CD14-positive monocyte (primary cell): ENCODE data around the gene LYRM4. TPM values are rescaled to one million over a fixed set of nuclear protein-coding genes. Genes with fewer than 3 reads are reported as not detected.
A peak's percentile ranks its signal among the peaks of the same experiment; 100 is the strongest.

ENCODE experiments used
- DNase-seq, 3 donors: peaks; one replicate each; pipeline ENCODE4 v3.0.0-alpha.2; 2011 to 2022
- H2AFZ ChIP-seq: 2 replicates; pipeline ENCODE4 v1.6.0; 2012; ENCODE audit warnings: mild to moderate bottlenecking, low read depth, low read length, inconsistent platforms; ENCODE audit not compliant: insufficient read depth, poor library complexity, severe bottlenecking
- H3K27ac ChIP-seq, 2 donors: 1 replicate in 1 of 2; 2 replicates in 1 of 2; pipeline ENCODE4 v1.5.1; 2012 to 2013; ENCODE audit warnings: low read length in 2 of 2, control low read depth in 1 of 2, inconsistent platforms in 1 of 2, low read depth in 1 of 2, mild to moderate bottlenecking in 1 of 2
- H3K27me3 ChIP-seq, 2 donors: one replicate each; pipeline versions ENCODE4 v1.6.0 to v1.6.1; 2011 to 2013; ENCODE audit warnings: low read length in 2 of 2; ENCODE audit not compliant: control insufficient read depth in 2 of 2, insufficient read depth in 2 of 2
- H3K36me3 ChIP-seq, 2 donors: replicated peaks in 1 of 2; 1 replicate in 1 of 2; 2 replicates in 1 of 2; pipeline versions ENCODE4 v1.5.1 to v1.6.1; 2012 to 2013; ENCODE audit warnings: low read length in 2 of 2, control low read depth in 1 of 2, inconsistent platforms in 1 of 2, mild to moderate bottlenecking in 1 of 2; ENCODE audit not compliant: insufficient read depth in 2 of 2, control insufficient read depth in 1 of 2
- H3K4me1 ChIP-seq, 2 donors: 1 replicate in 1 of 2; 2 replicates in 1 of 2; pipeline versions ENCODE4 v1.5.1 to v1.6.1; 2012 to 2013; ENCODE audit warnings: low read length in 2 of 2, control low read depth in 1 of 2, inconsistent platforms in 1 of 2, mild to moderate bottlenecking in 1 of 2, moderate library complexity in 1 of 2; ENCODE audit not compliant: insufficient read depth in 2 of 2, control insufficient read depth in 1 of 2
- H3K4me2 ChIP-seq: replicated peaks from 2 replicates; pipeline ENCODE3; 2012; ENCODE audit warnings: low read length, moderate library complexity, mild to moderate bottlenecking; ENCODE audit not compliant: poor library complexity, severe bottlenecking; ENCODE audit errors: extremely low read depth
- H3K4me3 ChIP-seq, 3 experiments: fragments of 200-600 bp in 1 of 3; sonication (generic) in 1 of 3; replicated peaks in 1 of 3; 1 replicate in 2 of 3; 2 replicates in 1 of 3; pipeline ENCODE4 v1.5.1; 2011 to 2013; ENCODE audit warnings: low read length in 3 of 3, mild to moderate bottlenecking in 3 of 3, control low read depth in 2 of 3, low read depth in 2 of 3, inconsistent platforms in 1 of 3, moderate library complexity in 1 of 3
- H3K79me2 ChIP-seq: 2 replicates; pipeline ENCODE4 v1.6.0; 2012; ENCODE audit warnings: mild to moderate bottlenecking, control low read depth, inconsistent platforms, low read length, moderate library complexity; ENCODE audit not compliant: insufficient read depth
- H3K9ac ChIP-seq: 2 replicates; pipeline ENCODE4 v1.6.0; 2017; ENCODE audit warnings: low read length, mild to moderate bottlenecking; ENCODE audit not compliant: insufficient read depth, poor library complexity, severe bottlenecking
- H3K9me3 ChIP-seq, 2 donors: replicated peaks in 1 of 2; 1 replicate in 1 of 2; 2 replicates in 1 of 2; pipeline versions ENCODE4 v1.5.1 to v1.6.1; 2012 to 2013; ENCODE audit warnings: low read length in 2 of 2, control low read depth in 1 of 2; ENCODE audit not compliant: control insufficient read depth in 1 of 2, insufficient read depth in 1 of 2
- H4K20me1 ChIP-seq: 2 replicates; pipeline ENCODE4 v1.6.0; 2012; ENCODE audit warnings: mild to moderate bottlenecking, low read length, control low read depth, moderate library complexity; ENCODE audit not compliant: insufficient read depth
- H3K27ac Mint-ChIP-seq, 7 donors: one replicate each; pipeline ENCODE4 v1.8.0; 2020; ENCODE audit warnings: mild to moderate bottlenecking in 7 of 7, mixed read lengths in 7 of 7, moderate library complexity in 6 of 7, inconsistent platforms in 2 of 7
- H3K27me3 Mint-ChIP-seq, 3 donors: one replicate each; pipeline ENCODE4 v1.8.0; 2021 to 2022; ENCODE audit warnings: low read depth in 3 of 3, mild to moderate bottlenecking in 3 of 3, mixed read lengths in 3 of 3, moderate library complexity in 3 of 3, inconsistent platforms in 1 of 3
- H3K36me3 Mint-ChIP-seq, 2 donors: one replicate each; pipeline ENCODE4 v1.8.0; 2020; ENCODE audit warnings: mixed read lengths in 2 of 2, inconsistent platforms in 1 of 2, mild to moderate bottlenecking in 1 of 2
- H3K4me1 Mint-ChIP-seq: one replicate; pipeline ENCODE4 v1.8.0; 2020; ENCODE audit warnings: mild to moderate bottlenecking, mixed read lengths
- H3K4me3 Mint-ChIP-seq, 2 donors: one replicate each; pipeline ENCODE4 v1.8.0; 2020; ENCODE audit warnings: mild to moderate bottlenecking in 2 of 2, mixed read lengths in 2 of 2, moderate library complexity in 1 of 2
- H3K9me3 Mint-ChIP-seq, 7 donors: one replicate each; pipeline ENCODE4 v1.8.0; 2020 to 2022; ENCODE audit warnings: mixed read lengths in 7 of 7, mild to moderate bottlenecking in 6 of 7, moderate library complexity in 6 of 7, inconsistent platforms in 2 of 7
- WGBS: methylation state at CpG from one replicate; pipeline ENCODE4 v1.1.5; 2013; ENCODE audit warnings: missing lambda C conversion rate; ENCODE audit not compliant: insufficient coverage; 5-methylcytosine and 5-hydroxymethylcytosine counted together
- intact Hi-C, 2 donors: fragments of 100-400 bp; cut with micrococcal nuclease; formaldehyde crosslinking; loops; one replicate each; pipeline versions ENCODE4 v1.15.0 to v1.15.1; 2023
- polyA plus RNA-seq, 3 donors: library from polyadenylated mRNA; depleted of rRNA in 1 of 3; unstranded in 2 of 3; stranded (reverse) in 1 of 3; fragments of 300-500 nt in 2 of 3; fragments of >200 nt in 1 of 3; fragmentation: Illumina TruSeq in 2 of 3; gene quantifications; 1 replicate in 2 of 3; 2 replicates in 1 of 3; pipeline ENCODE4 v1.2.3, GENCODE V29; 2012 to 2021
- TF ChIP-seq, protein P1 (sequence below): fragments of 200-600 bp; IDR thresholded peaks from one replicate; pipeline ENCODE4 v1.8.0; 2022; ENCODE audit warnings: antibody characterized with exemption, mild to moderate bottlenecking

The LYRM4 gene
- polyA plus RNA-seq, 3 donors, result 13.7 to 19.6 (median 18.1) TPM

DNA sequence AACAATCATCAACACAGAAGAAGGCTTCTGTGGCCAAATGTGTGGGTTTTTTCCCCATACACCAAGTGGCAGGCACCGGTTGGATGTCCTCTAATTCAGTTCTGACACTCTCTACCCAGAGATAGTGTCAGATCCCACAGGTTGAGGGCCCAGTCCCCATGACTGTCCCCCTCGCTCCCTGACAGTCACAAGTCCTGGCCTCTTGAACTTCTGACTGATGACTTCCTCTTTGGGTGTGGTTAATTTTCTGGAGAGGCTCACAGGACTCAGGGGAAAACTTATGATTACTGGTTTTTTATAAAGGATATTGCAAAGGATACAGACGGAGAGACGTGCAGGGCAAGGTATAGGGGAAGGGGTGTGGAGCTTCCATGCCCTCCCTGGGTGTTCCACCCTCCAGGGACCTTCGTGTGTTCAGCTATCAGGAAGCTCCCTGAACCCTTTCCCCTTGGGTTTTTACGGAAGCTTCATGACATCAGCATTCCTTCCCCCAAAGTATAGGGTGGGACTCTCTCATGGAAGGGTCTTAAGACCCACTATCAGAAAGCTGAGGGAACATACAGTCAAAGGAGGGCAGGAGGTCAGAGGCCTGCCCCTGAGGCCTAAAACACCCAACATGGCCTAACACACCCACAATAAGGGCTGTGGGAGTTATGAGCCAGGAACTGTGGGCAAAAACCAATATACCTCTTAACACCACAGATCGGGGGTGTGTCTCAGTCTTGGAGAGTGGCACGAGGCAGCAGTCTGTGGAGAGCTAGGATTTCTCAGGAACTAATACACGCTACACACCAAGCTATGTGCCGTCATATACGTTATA lies 33.9 kb upstream of the LYRM4 start:
- Mint-ChIP-seq H3K4me1 (peaks cover 11% of the 10 kb centered on the region), H3K27ac (peak overlapping the region in 6 of 7 donors; percentile 26 to 93 (median 76)), H3K27me3 (no peaks in the 10 kb centered on the region), H3K9me3 (no peaks in the 10 kb centered on the region), H3K4me3 (peak overlapping the region in 1 of 2 donors; percentile 69), H3K36me3 (peaks cover 3 to 4% of the 10 kb centered on the region in 2 donors)
- Histone ChIP-seq H3K4me3 (peak overlapping the region in 2 of 3 experiments; percentile 12 to 21), H3K27ac (peak overlapping the region; percentile 0 to 70), H4K20me1 (no peaks in the 10 kb centered on the region), H3K79me2 (no peaks in the 10 kb centered on the region), H3K36me3 (no peaks in the 10 kb centered on the region), H3K9me3 (no peaks in the 10 kb centered on the region), H3K9ac (no peak overlapping the region), H3K4me1 (peaks cover 10 to 12% of the 10 kb centered on the region in 2 donors), H3K4me2 (peak overlapping the region; percentile 41), H2AFZ (peak overlapping the region; percentile 60), H3K27me3 (no peaks in the 10 kb centered on the region)
- intact Hi-C loops, result no loop called here
- 10% methylated on average over 3 of the region's 11 CpGs for WGBS
- TF ChIP-seq, protein P1, sequence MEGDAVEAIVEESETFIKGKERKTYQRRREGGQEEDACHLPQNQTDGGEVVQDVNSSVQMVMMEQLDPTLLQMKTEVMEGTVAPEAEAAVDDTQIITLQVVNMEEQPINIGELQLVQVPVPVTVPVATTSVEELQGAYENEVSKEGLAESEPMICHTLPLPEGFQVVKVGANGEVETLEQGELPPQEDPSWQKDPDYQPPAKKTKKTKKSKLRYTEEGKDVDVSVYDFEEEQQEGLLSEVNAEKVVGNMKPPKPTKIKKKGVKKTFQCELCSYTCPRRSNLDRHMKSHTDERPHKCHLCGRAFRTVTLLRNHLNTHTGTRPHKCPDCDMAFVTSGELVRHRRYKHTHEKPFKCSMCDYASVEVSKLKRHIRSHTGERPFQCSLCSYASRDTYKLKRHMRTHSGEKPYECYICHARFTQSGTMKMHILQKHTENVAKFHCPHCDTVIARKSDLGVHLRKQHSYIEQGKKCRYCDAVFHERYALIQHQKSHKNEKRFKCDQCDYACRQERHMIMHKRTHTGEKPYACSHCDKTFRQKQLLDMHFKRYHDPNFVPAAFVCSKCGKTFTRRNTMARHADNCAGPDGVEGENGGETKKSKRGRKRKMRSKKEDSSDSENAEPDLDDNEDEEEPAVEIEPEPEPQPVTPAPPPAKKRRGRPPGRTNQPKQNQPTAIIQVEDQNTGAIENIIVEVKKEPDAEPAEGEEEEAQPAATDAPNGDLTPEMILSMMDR, result no peak
- DNase-seq, result peak; percentile 27 to 83 (median 74)

DNA sequence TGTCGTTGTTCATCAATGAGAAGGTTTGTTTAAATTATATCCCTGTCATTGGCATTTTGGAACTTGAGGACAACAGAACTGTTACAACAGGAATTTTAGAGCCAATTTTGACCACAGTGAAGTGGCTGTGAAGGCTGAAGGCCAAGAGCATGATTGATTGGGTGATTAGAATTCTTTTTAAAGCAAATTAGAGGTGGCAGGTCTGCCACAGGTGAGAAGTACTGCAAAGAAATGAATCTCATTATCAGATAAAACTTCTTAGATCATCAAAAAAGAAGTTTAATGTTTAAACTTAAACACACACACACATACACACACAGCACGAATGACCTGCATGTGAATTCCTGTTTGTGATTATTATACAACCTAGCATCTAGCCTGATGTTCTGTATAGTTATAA lies 32.9 kb upstream of the LYRM4 start:
- TF ChIP-seq, protein P1, result no peak
- no peak overlapping the region for H3K4me3 Mint-ChIP-seq
- DNase-seq, result no peak
- peaks cover 10 to 12% of the 10 kb centered on the region in 2 donors for H3K4me1 ChIP-seq
- H3K27ac Mint-ChIP-seq, result peak overlapping the region in 2 of 7 donors; percentile 82 to 93
- intact Hi-C loops, result no loop called here
- no peaks in the 10 kb centered on the region for H3K9me3 ChIP-seq
- H3K4me2 ChIP-seq, result no peak overlapping the region
- no peaks in the 10 kb centered on the region for H3K36me3 ChIP-seq
- H3K9me3 Mint-ChIP-seq, result no peaks in the 10 kb centered on the region
- H3K4me3 ChIP-seq, result no peak overlapping the region
- peak overlapping the region in 1 of 2 donors; percentile 70 for H3K27ac ChIP-seq
- H3K27me3 ChIP-seq, result no peaks in the 10 kb centered on the region
- H4K20me1 ChIP-seq, result no peaks in the 10 kb centered on the region
- peaks cover 3 to 4% of the 10 kb centered on the region in 2 donors for H3K36me3 Mint-ChIP-seq
- H2AFZ ChIP-seq, result no peak overlapping the region
- WGBS, result no CpG with 5 or more reads among the region's 2 CpGs
- no peaks in the 10 kb centered on the region for H3K27me3 Mint-ChIP-seq
- H3K9ac ChIP-seq, result no peak overlapping the region
- peaks cover 5% of the 10 kb centered on the region for H3K79me2 ChIP-seq
- H3K4me1 Mint-ChIP-seq, result peaks cover 11% of the 10 kb centered on the region
